Esophagus mucosa (tissue), 1 donor: Measurements from ENCODE around the gene FXYD5. TPM values are rescaled to one million over a fixed set of nuclear protein-coding genes. Genes with fewer than 3 reads are reported as not detected.

ENCODE experiments used
- ATAC-seq: fragments of 200-7000 bp; cut with Tn5 transposase; one replicate; pipeline ENCODE4 v1.9.1; 2020
- total RNA-seq: library from RNA; stranded (reverse); gene quantifications from one replicate; pipeline ENCODE4 v1.2.4, GENCODE V29; 2023
- donor health status: DM: yes; HTN: yes; CAD: no.

Gene FXYD5, protein sequence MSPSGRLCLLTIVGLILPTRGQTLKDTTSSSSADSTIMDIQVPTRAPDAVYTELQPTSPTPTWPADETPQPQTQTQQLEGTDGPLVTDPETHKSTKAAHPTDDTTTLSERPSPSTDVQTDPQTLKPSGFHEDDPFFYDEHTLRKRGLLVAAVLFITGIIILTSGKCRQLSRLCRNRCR
- total RNA-seq = 114 TPM

DNA sequence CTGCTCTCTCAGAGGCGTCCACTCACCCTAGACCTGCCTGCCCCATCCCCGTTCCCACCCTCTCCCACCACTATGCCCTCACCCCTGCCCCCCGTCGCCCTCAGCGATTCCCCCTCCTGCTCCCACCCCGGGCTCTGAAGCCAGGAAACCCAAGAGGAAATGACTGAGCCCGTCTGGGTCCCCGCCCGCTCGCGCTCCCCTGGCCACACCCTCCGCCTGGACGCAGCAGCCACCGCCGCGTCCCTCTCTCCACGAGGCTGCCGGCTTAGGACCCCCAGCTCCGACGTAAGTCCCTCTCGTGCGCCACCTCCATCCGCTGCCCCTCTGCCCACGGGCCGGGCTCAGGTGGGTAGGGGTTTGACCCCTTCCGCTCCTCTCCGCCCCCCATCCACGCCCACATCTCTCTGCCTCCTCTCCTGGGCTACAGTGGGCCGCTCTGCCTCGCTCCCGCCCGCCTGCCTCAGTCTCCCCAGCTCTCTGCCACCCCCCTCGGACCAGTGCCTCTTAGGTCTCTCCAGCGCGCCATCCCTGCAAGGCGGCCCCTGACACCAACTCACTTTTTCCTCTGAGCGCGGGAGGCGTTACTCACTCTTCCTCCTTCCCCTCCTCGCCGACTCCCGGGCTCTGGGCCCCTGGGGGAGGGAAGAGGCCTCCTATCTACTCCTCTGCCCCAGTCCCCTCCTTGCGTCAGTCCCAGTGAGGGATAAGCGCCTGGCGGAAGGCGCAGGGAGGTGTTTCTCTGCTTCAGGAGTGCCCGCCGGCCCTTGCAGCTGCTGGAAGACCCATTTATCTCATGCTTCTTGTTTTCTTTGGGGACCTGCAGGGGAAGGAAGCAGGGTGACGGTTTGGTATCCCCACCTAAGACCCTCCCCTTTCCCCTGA lies at the start of gene FXYD5:
TSS of gene FXYD5 (plus strand) at position 211 of the 882 bp plus-strand sequence. CDS start 816 bp downstream, outside the sequence.
- ATAC-seq = peak; percentile 80

DNA sequence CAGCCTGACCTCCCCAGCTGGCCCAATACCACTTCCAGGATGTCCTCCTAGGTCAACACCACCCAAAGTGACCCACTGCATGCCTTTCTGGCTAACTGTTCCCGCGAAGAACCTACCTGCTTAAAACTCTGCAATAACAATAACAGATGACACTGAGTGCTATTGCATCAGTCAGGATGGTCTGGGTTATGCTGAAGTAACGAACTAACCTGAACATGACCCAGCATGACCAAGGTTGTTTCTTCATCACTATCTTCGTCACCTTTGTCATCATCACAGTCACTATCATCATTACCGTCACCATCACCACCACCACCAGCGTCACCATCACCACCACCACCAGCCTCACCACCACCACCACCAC lies 49.5 kb upstream of the FXYD5 start:
- ATAC-seq = no peak

DNA sequence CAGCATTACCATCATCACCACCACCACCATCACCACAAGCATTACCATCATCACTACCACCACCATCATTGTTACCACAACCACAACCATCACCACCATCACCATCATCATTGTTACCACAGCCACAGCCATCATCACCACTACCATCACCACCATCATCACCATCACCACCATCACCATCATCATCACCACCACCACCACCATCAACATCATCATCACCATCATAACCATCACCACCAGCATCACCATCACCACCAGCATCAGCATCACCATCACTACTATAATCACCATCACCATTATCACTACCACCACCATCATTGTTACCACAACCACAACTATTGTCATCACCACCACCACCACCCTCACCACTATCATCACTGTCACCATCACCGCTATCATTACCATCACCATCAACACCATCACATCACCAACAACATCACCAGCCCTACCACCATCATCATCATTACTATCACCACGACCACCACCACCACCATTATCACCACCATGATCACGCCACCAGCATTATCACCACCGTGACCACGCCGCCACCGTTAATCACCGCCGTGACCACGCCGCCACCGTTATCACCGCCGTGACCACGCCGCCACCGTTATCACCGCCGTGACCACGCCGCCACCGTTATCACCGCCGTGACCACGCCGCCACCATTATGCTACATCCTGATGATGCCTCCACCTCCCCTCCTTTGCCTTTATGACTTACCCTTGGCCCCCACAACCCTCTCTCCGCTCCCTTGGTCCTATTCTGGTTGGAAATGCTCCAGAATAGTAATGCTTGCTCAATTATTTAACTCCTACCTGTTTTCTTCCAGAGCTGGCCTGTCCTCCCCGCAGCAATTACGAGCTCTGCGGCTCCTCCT lies 48.9 kb upstream of the FXYD5 start:
- ATAC-seq = no peak

DNA sequence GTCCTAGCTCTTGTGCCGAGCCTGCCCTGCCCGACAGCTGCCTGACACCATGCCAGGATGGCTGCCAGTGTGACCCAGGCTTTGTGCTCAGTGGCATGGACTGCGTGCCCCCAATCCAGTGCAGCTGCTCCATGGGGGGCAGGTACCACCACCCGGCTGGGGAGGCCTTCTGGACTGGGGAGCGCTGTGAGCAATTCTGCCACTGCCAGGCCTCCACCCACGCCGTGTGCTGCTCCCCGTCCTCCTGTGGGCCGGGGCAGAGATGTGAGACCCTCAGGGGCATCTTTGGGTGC lies 48.3 kb upstream of the FXYD5 start:
- no peak for ATAC-seq

DNA sequence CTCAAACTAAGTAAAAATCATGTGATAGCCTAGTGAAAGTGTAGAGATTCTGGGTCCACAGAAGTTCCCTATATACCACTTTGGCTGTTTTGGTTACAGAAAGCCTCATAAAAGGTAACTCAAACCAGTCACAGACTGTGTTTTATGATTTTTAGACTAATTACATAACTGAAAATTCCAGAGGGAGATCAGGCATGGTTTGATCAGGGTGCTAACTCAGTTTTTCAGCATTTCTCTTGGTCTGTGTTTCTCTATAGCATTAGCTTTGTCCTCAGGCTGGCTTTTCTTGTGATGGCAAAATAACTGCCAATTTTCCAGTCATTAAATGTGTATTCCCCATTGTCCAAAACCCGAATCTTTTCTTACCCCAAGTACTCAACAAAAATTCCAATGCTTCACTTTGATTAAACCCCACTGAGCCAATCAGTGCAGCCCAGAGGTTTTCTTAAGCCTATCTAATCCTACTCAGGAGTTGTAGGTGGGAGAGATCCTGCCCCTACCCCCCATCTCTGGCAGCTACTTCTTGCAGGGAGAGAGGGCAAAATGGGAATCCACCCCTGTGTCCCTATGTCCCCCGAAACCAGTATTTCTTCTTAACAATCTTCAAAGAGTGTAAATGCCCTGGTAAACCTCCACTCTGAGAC lies 47.5 kb upstream of the FXYD5 start:
- no peak for ATAC-seq

DNA sequence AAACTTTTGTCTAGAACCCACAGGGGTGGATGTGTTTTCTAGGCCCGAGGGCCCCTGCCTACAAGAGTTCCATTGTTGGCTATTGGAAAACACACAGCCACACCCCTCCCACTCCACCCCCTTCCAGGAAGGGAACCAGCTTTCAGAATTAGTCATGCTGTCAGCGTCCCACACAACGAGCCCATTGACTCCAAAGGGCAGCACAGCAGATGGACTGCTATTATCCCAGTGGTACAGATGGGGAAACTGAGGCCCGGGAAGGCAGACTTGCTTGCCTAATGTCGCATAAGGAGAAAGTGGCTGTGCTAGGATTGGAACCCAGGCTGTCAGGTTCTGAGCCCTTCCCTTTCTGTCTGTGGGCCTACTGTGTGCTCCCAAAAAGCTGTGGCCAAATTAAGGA lies 47.0 kb upstream of the FXYD5 start:
- peak; percentile 81 for ATAC-seq

DNA sequence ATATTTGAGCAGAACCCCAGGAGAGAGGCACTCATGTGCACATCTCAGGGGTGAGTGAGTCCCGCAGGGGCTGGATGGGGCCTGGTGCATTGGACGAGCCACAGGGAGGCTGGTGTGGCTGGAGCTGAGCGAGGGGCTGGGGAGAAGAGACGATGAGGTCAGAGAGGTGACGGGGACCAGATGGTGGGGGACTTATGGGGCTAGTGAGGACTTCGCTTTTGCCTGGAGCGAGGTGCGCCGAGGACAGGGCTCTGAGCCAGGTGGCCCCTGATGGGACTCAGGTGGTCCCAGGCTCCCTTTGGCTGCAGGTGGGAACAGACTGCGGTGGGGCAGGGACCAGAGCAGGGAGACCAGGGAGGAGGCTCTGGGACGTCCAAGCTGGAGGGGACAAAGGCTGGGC lies 45.8 kb upstream of the FXYD5 start:
- ATAC-seq = no peak

DNA sequence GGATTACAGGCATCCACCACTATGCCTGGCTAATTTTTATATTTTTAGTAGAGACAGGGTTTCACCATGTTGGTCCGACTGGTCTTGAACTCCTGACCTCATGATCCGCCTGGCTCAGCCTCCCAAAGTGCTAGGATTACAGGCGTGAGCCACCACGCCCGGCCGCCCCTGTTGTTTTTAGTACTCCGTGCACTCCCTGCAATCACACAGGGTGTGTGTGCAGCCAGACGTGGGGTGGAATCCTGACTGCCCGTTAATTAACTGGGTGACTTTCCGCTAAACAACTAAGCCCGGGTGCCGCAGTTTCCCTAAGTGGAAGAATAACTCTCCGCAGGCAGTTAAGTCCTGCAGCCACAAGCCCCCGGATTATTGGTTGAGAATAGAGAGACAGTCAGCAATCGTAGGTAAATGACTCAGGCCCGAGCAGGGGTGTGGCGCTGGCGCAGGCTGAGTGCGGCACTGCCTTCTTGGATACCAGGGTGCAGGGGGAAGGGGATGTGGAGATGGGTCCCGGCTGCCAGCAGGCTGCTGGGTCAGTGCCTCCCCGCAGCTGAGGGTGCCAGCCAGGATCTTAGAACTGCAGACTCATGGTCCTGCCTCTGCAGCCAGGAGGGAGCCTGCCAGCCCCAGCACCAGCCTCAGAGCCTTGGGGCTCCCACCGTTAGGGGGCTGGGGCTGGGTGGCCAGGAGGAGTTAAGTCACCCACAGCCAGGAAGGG lies 45.0 kb upstream of the FXYD5 start:
- peak; percentile 77 for ATAC-seq

DNA sequence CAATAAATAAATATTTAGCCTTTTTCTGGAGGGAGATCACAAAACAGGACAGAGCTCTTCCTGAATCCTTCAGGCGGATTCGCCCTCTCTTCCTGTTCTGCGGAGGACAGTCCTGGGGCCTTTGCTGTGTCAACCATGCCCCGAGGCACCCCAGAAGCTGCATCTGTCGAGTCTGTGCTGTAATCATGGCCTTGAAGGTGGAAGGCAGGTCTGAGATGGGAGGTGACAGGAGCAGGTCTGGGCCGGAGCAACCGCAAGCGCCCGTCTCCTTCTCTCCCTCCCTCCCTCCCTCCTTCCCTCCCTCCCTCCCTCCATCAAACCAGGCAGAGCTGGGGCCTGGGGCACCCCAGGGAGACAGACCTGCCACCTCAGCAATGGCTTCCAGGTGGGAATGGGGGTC lies 43.6 kb upstream of the FXYD5 start:
- ATAC-seq = no peak

DNA sequence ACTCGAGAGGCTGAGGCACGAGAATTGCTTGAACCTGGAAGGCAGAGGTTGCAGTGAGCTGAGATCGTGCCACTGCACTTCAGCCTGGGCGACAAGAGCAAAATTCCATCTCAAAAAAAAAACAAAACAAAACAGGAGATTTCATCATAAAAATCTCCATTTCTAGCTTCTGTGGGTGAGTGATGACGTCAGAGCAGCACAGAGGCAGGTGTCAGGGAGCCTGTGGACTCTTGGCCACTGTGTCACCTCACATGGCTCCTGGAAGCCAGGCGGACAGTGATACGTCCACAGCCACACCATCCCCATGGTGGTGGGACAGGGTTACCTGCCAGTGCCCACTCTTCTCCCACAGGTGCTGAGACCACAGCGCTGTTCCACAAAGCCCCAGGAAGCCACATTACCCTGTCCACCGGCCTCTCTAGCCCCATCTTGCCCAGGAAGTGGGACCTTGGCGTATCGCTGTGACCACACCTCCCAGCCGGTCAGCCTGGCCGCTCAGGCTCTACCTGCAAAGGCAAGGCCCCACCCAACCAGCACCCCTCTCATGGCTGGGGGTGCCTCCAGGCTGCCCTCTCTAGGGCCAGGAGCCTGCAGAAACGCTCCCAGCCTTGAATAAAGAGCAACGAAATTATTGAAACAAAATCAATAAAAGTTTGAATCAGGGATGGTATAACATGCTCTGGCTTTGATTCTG lies 41.4 kb upstream of the FXYD5 start:
- ATAC-seq = no peak

DNA sequence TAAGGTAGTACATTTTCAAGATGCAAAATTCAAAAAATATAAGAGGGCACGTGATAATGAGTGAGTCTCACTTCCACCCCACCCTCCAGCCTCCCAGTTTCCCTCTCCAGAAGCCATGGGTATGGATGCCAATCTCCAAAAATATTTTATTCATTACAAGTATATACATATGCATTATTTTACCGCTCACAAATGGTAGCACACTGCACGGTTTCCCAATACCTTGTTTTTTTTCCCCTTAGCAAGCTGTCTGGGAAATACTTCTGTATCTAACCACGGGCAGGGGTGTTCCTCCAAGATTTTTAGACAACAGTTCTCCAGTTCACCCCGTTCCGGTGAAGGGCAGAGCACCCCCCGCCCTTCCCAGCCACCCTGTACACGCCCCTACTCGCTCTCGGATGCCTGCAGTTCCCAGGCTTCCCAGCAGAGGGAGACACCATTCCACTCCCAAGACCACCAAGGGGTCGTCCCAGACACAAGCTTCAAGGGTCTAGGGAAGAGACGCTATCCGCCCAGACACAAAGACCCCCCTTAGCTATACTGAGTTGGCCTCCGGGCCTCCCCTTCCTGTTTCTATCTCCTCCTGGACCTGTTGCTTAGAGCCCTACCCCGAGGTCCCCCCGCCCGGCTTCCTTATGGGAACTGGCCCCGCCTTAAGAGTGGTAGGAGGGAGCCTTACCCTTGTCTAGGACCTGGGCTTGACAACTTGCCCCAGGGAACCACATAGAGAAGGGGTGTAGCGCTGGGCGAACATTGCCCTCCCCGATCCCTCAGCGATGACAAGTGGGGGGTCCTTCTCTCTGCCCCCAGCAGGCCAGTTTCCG lies 40.0 kb upstream of the FXYD5 start:
- ATAC-seq = peak; percentile 35

DNA sequence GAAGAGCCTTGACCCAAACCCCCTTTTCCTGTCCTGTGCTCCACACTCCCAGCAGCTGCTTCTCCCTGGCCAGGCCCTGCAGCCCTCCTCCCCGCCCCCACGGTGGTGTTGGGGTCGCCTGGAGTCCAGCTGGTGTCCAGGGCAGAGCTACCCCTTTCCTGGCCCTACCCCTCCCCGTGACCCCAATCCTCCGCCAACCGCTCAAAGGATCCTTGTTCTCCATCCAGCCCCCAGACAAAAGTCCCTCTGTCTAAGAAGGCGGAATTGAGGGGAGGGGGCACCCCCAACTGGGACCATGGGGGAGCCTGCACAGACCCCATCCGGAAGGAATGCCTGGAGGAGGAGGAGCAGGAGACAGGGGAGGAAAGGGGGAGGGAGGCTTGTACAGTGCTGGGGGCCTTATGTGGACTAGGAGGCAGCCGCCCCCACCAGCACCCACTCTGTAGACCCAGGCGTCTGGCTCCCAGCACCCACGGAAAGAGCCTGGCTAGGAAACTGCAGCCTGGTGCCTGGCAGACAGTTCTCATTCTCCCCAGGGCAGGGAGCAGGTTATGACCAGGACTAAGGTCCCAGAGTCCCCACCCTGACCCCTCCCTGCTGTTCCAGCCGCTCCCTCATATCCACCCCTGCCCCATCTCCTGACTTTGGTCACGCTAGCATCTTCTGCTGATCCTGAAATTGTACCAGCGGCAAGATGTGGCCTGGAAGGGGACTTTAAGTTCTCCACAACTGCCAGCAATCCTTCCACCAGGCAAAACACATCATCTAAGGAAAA lies 39.2 kb upstream of the FXYD5 start, which contains the start of gene FXYD3:
TSS of gene FXYD3 (plus strand) at position 647 of the 775 bp plus-strand sequence. CDS start 3,554 bp downstream, outside the sequence.
- ATAC-seq = peak; percentile 60

DNA sequence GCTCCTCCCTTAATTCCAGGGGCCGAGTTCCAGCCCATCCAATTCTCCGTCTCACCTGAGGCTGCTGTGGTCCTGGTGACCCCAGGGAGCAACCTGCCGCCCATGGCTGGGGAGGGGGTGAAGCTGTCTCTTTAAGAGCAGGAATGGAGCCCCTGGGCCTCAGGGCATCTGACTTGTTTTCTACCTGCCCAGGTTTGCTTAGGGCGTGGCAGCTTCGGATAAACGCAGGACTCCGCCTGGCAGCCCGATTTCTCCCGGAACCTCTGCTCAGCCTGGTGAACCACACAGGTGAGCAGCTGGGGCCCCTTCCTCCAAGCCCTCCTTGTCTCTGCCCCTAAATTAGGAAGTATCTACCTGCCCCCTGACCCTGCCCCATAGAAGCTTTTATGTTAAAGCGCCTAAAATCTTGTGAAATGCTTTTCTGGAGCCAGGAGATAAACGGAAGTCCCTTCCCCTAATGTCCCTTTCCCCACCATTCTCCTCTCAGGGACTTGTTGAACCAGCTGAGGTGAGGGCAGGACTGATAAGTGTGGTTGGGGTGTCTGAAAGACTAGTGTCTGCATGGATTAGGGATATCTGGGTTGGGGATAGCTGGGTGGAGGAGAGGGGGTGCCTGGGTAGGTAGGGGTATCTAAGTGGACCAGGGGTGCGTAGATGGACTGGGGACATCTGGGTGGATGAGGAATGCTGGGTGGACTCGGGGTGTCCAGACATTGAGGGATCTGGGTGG lies 38.3 kb upstream of the FXYD5 start:
- ATAC-seq = peak; percentile 43

DNA sequence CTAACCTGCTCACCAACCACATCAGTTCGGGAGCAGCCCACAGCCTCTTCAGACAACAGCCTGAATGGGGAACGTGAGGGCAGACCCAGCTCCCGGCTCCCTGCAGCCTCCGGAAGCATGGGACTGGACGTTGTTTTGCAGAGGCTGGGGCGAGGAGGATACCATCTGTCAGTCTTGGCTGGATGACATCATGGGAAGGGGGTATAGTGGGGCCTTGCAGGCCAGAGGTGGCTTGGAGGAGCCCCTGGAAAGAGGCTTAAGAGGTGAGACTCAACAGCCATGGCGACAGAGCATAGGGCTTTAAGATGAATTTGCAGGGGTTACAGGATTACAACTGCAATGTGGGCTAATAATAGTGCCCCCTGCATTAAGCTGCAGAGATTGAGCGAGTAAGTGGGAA lies 37.4 kb upstream of the FXYD5 start:
- ATAC-seq = no peak

DNA sequence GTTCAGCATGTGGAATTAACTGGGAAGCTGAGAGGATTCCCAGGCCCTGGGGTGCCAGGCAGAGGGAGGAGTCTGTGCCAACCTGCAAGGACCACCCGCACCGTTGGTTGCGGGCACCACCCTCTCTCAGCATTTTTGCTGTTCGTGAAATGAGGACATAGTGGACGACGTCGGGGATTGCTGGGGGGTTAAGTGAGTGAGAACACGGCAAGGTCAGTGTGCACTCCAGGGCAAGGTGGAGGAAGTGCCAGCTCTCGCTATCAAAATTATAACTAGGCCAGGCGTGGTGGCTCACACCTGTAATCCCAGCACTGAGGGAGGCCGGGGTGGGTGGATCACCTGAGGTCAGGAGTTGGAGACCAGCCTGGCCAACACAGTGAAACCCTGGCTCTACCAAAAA lies 36.7 kb upstream of the FXYD5 start:
- ATAC-seq = peak; percentile 1

DNA sequence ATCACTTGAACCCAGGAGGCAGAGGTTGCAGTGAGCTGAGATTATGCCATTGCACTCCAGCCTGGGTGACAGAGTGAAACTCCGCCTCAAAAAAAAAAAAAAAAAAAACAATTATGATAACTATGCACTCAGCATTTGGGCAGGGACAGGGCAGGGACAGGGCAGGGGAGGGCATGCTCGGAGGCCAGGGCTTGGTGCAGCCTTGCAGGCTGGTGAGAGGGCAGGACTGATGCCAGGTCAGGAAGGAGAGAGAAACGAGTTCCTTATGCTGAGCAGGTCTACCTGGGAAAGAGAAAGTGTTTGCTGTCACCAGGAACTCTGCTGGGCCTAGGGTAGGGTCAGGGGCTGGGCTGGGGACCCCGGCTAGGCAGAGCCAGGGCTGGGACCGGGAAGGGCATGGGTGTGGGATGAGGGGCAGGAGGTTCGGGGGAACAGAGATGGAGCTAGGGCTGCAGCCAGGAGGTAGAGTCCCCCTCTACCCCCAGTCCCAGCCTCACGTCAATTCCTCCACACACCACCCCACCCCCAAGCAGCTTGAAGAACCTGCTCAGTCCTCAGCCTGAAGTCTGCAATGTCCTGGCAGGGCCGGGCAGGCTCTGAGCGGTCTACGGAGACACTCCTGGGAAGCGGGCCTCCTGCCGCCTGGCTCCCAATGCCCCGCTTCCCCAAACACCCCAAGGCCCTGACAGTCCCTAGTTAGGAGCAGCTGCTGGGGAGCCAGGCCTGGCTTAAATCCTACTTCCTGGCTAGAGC lies 36.1 kb upstream of the FXYD5 start:
- peak; percentile 73 for ATAC-seq

DNA sequence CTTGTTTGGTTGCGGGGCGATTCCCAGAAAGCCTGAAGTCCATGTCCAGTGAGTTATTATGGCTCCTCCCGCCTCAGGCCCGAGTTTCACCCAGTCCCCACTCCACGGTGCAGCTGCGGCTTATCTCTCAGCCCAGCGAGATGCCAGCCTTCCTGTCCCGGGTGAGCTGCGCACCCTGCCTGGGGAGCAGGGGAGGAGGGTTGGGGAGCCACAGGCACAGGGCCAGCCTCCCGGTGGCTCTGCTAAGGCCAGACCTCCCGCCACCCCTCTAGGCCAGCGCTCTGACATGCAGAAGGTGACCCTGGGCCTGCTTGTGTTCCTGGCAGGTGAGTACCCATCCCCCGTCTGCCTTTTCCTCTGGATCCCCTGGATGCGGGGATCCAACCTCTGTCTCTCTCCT lies 35.4 kb upstream of the FXYD5 start:
- ATAC-seq = no peak

DNA sequence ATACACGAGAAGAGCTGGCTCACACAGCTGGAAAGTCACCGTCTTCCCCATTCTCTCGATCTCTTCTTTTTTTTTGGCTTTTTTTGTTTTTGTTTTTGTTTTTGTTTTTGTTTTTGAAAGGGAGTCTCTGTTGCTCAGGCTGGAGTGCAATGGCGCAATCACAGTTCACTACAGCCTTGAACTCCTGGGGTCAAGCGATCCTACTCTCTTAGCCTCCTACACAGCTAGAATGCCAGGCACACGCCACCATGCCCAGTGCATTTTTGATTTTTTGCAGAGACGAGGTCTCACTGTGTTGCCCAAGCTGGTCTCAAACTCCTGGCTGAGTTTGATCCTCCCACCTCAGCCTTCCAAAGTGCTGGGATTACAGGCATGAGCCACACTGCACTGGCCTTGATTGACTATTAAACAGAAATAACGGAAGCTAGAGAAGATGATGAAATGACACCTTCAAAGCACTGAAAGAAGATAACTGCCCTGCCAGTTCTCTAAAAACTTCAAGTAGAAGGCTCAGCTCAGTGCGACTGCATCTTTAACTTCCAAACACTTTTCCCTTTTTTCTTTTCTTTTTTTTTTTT lies 34.9 kb upstream of the FXYD5 start:
- ATAC-seq = no peak
